SK-N-SH (cell line): ENCODE measurements around the gene WASF2. TPM values are rescaled to one million over a fixed set of nuclear protein-coding genes. Genes with fewer than 3 reads are reported as not detected.
"Not testable (repeated sequence)": the region's sequence is repeated elsewhere in the genome, so short reads cannot be mapped to it uniquely, and the experiment has no call there.

Source experiments
- CTCF ChIA-PET: fragments of 300-600, 350-600 bp; formaldehyde crosslinking; extraction: SDS; loops from one replicate; lab custom pipeline; 2021; lab: Yijun Ruan, JAX
- POLR2A ChIA-PET: fragments of 350-600 bp; sonication (Branson Sonifier 250); formaldehyde crosslinking; extraction: SDS; loops from one replicate; lab custom pipeline; 2020; ENCODE audit warnings: antibody characterized with exemption, inconsistent platforms; lab: Yijun Ruan, JAX
- DNase-seq: peaks from one replicate; pipeline ENCODE4 v3.0.0; 2012
- H2AFZ ChIP-seq: fragments of 200-600 bp; sonication (generic); 2 replicates; pipeline ENCODE4 v1.8.1; 2016; ENCODE audit warnings: antibody characterized with exemption, mild to moderate bottlenecking, low read depth
- H3F3A ChIP-seq: fragments of 200-600 bp; sonication (generic); replicated peaks from 2 replicates; pipeline ENCODE3; 2016; ENCODE audit warnings: antibody characterized with exemption, mild to moderate bottlenecking; ENCODE audit not compliant: insufficient read depth
- H3K27ac ChIP-seq, 2 experiments: fragments of 200-500 bp in 1 of 2; fragments of 200-600 bp in 1 of 2; sonication (Bioruptor generic) in 1 of 2; sonication (generic), shearing (Covaris generic) in 1 of 2; 2 replicates each; pipeline versions ENCODE4 v1.5.1 to v1.6.1; 2014 to 2016; ENCODE audit warnings: low read depth in 2 of 2, inconsistent platforms in 1 of 2, low read length in 1 of 2, mild to moderate bottlenecking in 1 of 2, mixed read lengths in 1 of 2
- H3K27me3 ChIP-seq: fragments of 200-600 bp; sonication (generic), shearing (Covaris generic); 2 replicates; pipeline ENCODE4 v1.6.1; 2016; ENCODE audit warnings: mixed run types; ENCODE audit not compliant: insufficient read depth
- H3K36me3 ChIP-seq, 2 experiments: fragments of 200-500 bp in 1 of 2; fragments of 200-600 bp in 1 of 2; sonication (Bioruptor generic) in 1 of 2; sonication (generic) in 1 of 2; replicated peaks in 1 of 2; 2 replicates each; pipeline versions ENCODE3 to v1.5.1; 2014 to 2016; ENCODE audit warnings: low read length in 1 of 2, mild to moderate bottlenecking in 1 of 2; ENCODE audit not compliant: insufficient read depth in 2 of 2, control insufficient read depth in 1 of 2
- H3K4me1 ChIP-seq, 2 experiments: fragments of 200-500 bp in 1 of 2; fragments of 200-600 bp in 1 of 2; sonication (Bioruptor generic) in 1 of 2; sonication (generic), shearing (Covaris generic) in 1 of 2; 2 replicates each; pipeline versions ENCODE4 v1.5.1 to v1.6.1; 2014 to 2016; ENCODE audit warnings: low read depth in 1 of 2, low read length in 1 of 2, mixed run types in 1 of 2; ENCODE audit not compliant: insufficient read depth in 2 of 2, control insufficient read depth in 1 of 2
- H3K4me2 ChIP-seq: fragments of 200-600 bp; sonication (generic), shearing (Covaris generic); 2 replicates; pipeline ENCODE4 v1.6.1; 2017; ENCODE audit warnings: mixed run types
- H3K4me3 ChIP-seq, 2 experiments: fragments of 200-500 bp in 1 of 2; fragments of 200-600 bp in 1 of 2; sonication (Bioruptor generic) in 1 of 2; sonication (generic), shearing (Covaris generic) in 1 of 2; 2 replicates each; pipeline versions ENCODE4 v1.5.1 to v1.8.1; 2014 to 2016; ENCODE audit warnings: low read depth in 2 of 2, inconsistent platforms in 1 of 2, low read length in 1 of 2, mild to moderate bottlenecking in 1 of 2, mixed read lengths in 1 of 2, moderate library complexity in 1 of 2
- H3K79me2 ChIP-seq: fragments of 200-600 bp; sonication (generic); 2 replicates; pipeline ENCODE4 v1.8.1; 2017; ENCODE audit warnings: mild to moderate bottlenecking; ENCODE audit not compliant: insufficient read depth
- H3K9ac ChIP-seq: fragments of 200-600 bp; sonication (generic); 2 replicates; pipeline ENCODE4 v1.6.1; 2017; ENCODE audit warnings: mixed run types
- H3K9me2 ChIP-seq: fragments of 200-600 bp; sonication (generic); 2 replicates; pipeline ENCODE4 v1.6.1; 2017; ENCODE audit warnings: mixed run types
- H3K9me3 ChIP-seq: fragments of 200-600 bp; sonication (generic); 2 replicates; pipeline ENCODE4 v1.6.1; 2017; ENCODE audit warnings: mixed run types, mild to moderate bottlenecking, moderate library complexity
- H4K20me1 ChIP-seq: fragments of 200-600 bp; sonication (generic); 2 replicates; pipeline ENCODE4 v1.6.1; 2017; ENCODE audit warnings: mild to moderate bottlenecking, mixed run types; ENCODE audit not compliant: insufficient read depth
- CHD2 ChIP-seq: fragments of 150-350 bp; IDR thresholded peaks from 2 replicates; pipeline ENCODE4 v1.6.1; 2018; ENCODE audit warnings: low read length; ENCODE audit not compliant: partially characterized antibody
- CTCF ChIP-seq: fragments of 200-600 bp; sonication (generic); IDR thresholded peaks from 2 replicates; pipeline ENCODE4 v1.6.1; 2017; ENCODE audit warnings: antibody characterized with exemption, mild to moderate bottlenecking, moderate library complexity
- EP300 ChIP-seq, 2 experiments: IDR thresholded peaks; 2 replicates each; pipeline versions ENCODE4 v1.4.0 to v1.6.1; 2012; ENCODE audit warnings: borderline replicate concordance in 1 of 2, low read depth in 1 of 2, low read length in 1 of 2
- GABPA ChIP-seq: IDR thresholded peaks from 2 replicates; pipeline ENCODE4 v1.4.0; 2012; ENCODE audit warnings: low read depth, mild to moderate bottlenecking
- GATA2 ChIP-seq: sonication (generic); formaldehyde crosslinking; IDR thresholded peaks from 2 replicates; pipeline ENCODE4 v1.5.0; 2020; ENCODE audit warnings: mild to moderate bottlenecking, missing genetic modification reagents
- NFIC ChIP-seq: IDR thresholded peaks from 2 replicates; pipeline ENCODE4 v1.4.0; 2012; ENCODE audit warnings: borderline replicate concordance
- POLR2AphosphoS5 ChIP-seq: IDR thresholded peaks from 2 replicates; pipeline ENCODE4 v1.6.1; 2012; ENCODE audit warnings: low read depth, low read length
- WGBS: methylation state at CpG from one replicate; pipeline ENCODE4 v1.1.6; 2017; ENCODE audit warnings: low lambda C conversion rate; 5-methylcytosine and 5-hydroxymethylcytosine counted together
- polyA plus RNA-seq, 3 experiments: library from polyadenylated mRNA; depleted of rRNA; stranded (reverse); fragments of >200 nt; gene quantifications; 2 replicates each; pipeline ENCODE4 v1.2.3, GENCODE V29; 2012

WASF2 gene
- polyA plus RNA-seq, 1 of the 3 experiments (the other 2 are of a cell fraction), result 27.1 TPM

GRCh38 chr1:27503033-27503432 is 13.1 kb upstream of the WASF2 start (continued):
- no peak for TF ChIP-seq EP300 (IDR thresholded peaks at IDR 0.05; ENCODE audit: borderline replicate concordance in 1 of 2, low read depth in 1 of 2, low read length in 1 of 2)
- no peak for TF ChIP-seq CHD2

- H4K20me1 ChIP-seq, H3K9ac ChIP-seq, H3K4me3 ChIP-seq, H3K9me2 ChIP-seq, H3K36me3 ChIP-seq, POLR2A ChIA-PET, H3K4me2 ChIP-seq, H3K9me3 ChIP-seq, DNase-seq, H3K79me2 ChIP-seq, H2AFZ ChIP-seq, H3K27me3 ChIP-seq, H3K27ac ChIP-seq, CTCF ChIA-PET, H3F3A ChIP-seq: not testable (repeated sequence)
- WGBS, result 98% methylated on average over 2 of the region's 2 CpGs
- peaks cover 0 to 14% of the 10 kb centered on the region in 2 experiments; a peak in 2 of 4 replicates for H3K4me1 ChIP-seq
Measured at GRCh38 chr1:27501159-27501558, 11.2 kb upstream of the WASF2 start.

GRCh38 chr1:27499142-27499541 is 9.2 kb upstream of the WASF2 start:
- H3K79me2 ChIP-seq, result no peaks in the 10 kb centered on the region
- H4K20me1 ChIP-seq, result no peaks in the 10 kb centered on the region
- 98% methylated on average over 2 of the region's 2 CpGs for WGBS
- H3K4me3 ChIP-seq, result no peak overlapping the region
- POLR2A ChIA-PET, result no interaction called here
- no peaks in the 10 kb centered on the region for H3F3A ChIP-seq
- no peaks in the 10 kb centered on the region for H3K27me3 ChIP-seq
- TF ChIP-seq GABPA, result no peak
- no peak for TF ChIP-seq GATA2 (CRISPR knock-in tag)
- no peak for TF ChIP-seq NFIC
- TF ChIP-seq POLR2AphosphoS5, result no peak
- H3K9me3 ChIP-seq, result no peaks in the 10 kb centered on the region
- CTCF ChIA-PET, result no interaction called here
- no peak for DNase-seq
- peaks cover 0 to 3% of the 10 kb centered on the region in 2 experiments; a peak in 2 of 4 replicates for H3K4me1 ChIP-seq
- no peak overlapping the region for H3K9ac ChIP-seq
- H3K27ac ChIP-seq, result no peak overlapping the region
- H3K36me3 ChIP-seq, result no peaks in the 10 kb centered on the region
- H3K4me2 ChIP-seq, result no peak overlapping the region
- no peak overlapping the region for H2AFZ ChIP-seq
- no peaks in the 10 kb centered on the region for H3K9me2 ChIP-seq

- 52% methylated on average over 8 of the region's 8 CpGs for WGBS
- TF ChIP-seq CTCF (peak; percentile 35; the same call in 1 of the 2 replicates), NFIC (no peak)
- TF ChIP-seq, all 33 proteins: peak for 1
- Histone ChIP-seq H3K36me3 (no peaks in the 10 kb centered on the region), H3K4me3 (no peak overlapping the region), H3K9me2 (no peaks in the 10 kb centered on the region), H3F3A (peaks cover 7% of the 10 kb centered on the region), H3K27ac (no peak overlapping the region), H3K4me2 (no peak overlapping the region), H3K9ac (no peak overlapping the region), H3K79me2 (no peaks in the 10 kb centered on the region), H3K27me3 (no peaks in the 10 kb centered on the region), H3K9me3 (no peaks in the 10 kb centered on the region), H3K4me1 (no peaks in the 10 kb centered on the region), H4K20me1 (no peaks in the 10 kb centered on the region), H2AFZ (no peak overlapping the region)
- ChIA-PET POLR2A (no interaction called here), CTCF (interaction anchor here (1.0 kb wide), 1 partner anchor 60 kb away, joined by 3 read pairs; no protein-coding TSS in a partner anchor)
- no peak for DNase-seq
Measured at GRCh38 chr1:27496604-27497155, 6.7 kb upstream of the WASF2 start.
